SH-SY5Y (cell line): ENCODE results near the gene ENTPD1.

ENCODE experiments used
- GATA2 ChIP-seq: IDR thresholded peaks from 2 replicates; pipeline ENCODE4 v1.6.1; 2011; ENCODE audit warnings: mild to moderate bottlenecking, low read depth, low read length
- GATA3 ChIP-seq: IDR thresholded peaks from 2 replicates; pipeline ENCODE4 v1.6.1; 2011; ENCODE audit warnings: low read depth, mild to moderate bottlenecking, low read length, moderate library complexity

GRCh38 chr10:95788830-95789229 lies 32.9 kb downstream of the ENTPD1 start:
- TF ChIP-seq GATA3 (no peak), GATA2 (no peak)
